Loucy (cell line): Measurements from ENCODE around the gene GUCA2A.

Source experiments
- CTCF ChIP-seq: fragments of 200-600 bp; sonication (generic); conservative IDR thresholded peaks from 2 replicates; pipeline ENCODE4 v1.5.1; 2014; ENCODE audit warnings: mild to moderate bottlenecking, antibody characterized with exemption, low read length
- EZH2phosphoT487 ChIP-seq: fragments of 200-600 bp; IDR thresholded peaks from 2 replicates; pipeline ENCODE4 v1.6.1; 2018; ENCODE audit warnings: antibody characterized with exemption, mild to moderate bottlenecking, moderate library complexity, borderline replicate concordance

GRCh38 chr1:42146626-42147320 is 17.8 kb downstream of the GUCA2A start:
- peak; percentile 90 for TF ChIP-seq CTCF
- no peak for TF ChIP-seq EZH2phosphoT487
